ENCODE data around the gene CCNDBP1. TPM values are rescaled to one million over a fixed set of nuclear protein-coding genes. Genes with fewer than 3 reads are reported as not detected.
A peak's percentile ranks its signal among the peaks of the same experiment; 100 is the strongest.

CCNDBP1 gene
- polyA plus RNA-seq, 1 of the 3 experiments (the other 2 are of a cell fraction), result 63.6 TPM

- H3K36me3 ChIP-seq (replicated peaks in 1 of 2; ENCODE audit: control insufficient read depth in 1 of 2, insufficient read depth in 2 of 2, low read length in 1 of 2), result peaks cover 28 to 46% of the 10 kb centered on the region in 2 experiments
- peaks cover 0 to 10% of the 10 kb centered on the region in 2 experiments; a peak in 2 of 4 replicates for H3K4me1 ChIP-seq (ENCODE audit: control insufficient read depth in 1 of 2, insufficient read depth in 2 of 2, low read depth in 1 of 2, low read length in 1 of 2)
- TF ChIP-seq RCOR1 (IDR thresholded peaks at IDR 0.05; ENCODE audit: low read length) (no peak), CTCF (IDR thresholded peaks at IDR 0.05) (peak; percentile 73), USF1 (IDR thresholded peaks at IDR 0.05; ENCODE audit: borderline replicate concordance, low read depth) (no peak), RFX5 (IDR thresholded peaks at IDR 0.05; ENCODE audit: low read length) (no peak), PBX3 (IDR thresholded peaks at IDR 0.05) (no peak), FOXM1 (IDR thresholded peaks at IDR 0.05; ENCODE audit: low read depth) (no peak), EP300 (IDR thresholded peaks at IDR 0.05; ENCODE audit: borderline replicate concordance in 1 of 2, low read depth in 1 of 2, low read length in 1 of 2) (no peak), EZH2phosphoT487 (IDR thresholded peaks at IDR 0.05; ENCODE audit: borderline replicate concordance, low read depth) (no peak), SMC3 (IDR thresholded peaks at IDR 0.05; ENCODE audit: low read depth, low read length) (peak; percentile 63), RAD21 (IDR thresholded peaks at IDR 0.05; ENCODE audit: low read length) (peak; percentile 80), ZBTB33 (IDR thresholded peaks at IDR 0.05; ENCODE audit: borderline replicate concordance, low read depth) (no peak), TEAD4 (IDR thresholded peaks at IDR 0.05; ENCODE audit: borderline replicate concordance, insufficient read depth) (no peak)
- no peaks in the 10 kb centered on the region for H4K20me1 ChIP-seq (ENCODE audit: insufficient read depth)
- WGBS (ENCODE audit: low lambda C conversion rate), result 56% methylated on average over 2 of the region's 2 CpGs
- peak; percentile 51 for DNase-seq
- no peaks in the 10 kb centered on the region for H3K9me2 ChIP-seq
- peaks cover 21% of the 10 kb centered on the region; the same call in 1 of the 2 replicates for H3K79me2 ChIP-seq (ENCODE audit: insufficient read depth)
- POLR2A ChIA-PET, result no interaction called here
- H3K27ac ChIP-seq (ENCODE audit: low read depth in 2 of 2, low read length in 1 of 2), result no peak overlapping the region
- peaks cover 18% of the 10 kb centered on the region for H3F3A ChIP-seq (replicated peaks; ENCODE audit: insufficient read depth)
- no peaks in the 10 kb centered on the region for H3K27me3 ChIP-seq (ENCODE audit: insufficient read depth)
- H3K9ac ChIP-seq, result no peak overlapping the region
- H3K4me3 ChIP-seq (ENCODE audit: low read depth in 2 of 2, low read length in 1 of 2), result no peak overlapping the region
- H3K9me3 ChIP-seq, result no peaks in the 10 kb centered on the region
- H3K4me2 ChIP-seq, result 0 out of 2 replicates have a peak overlapping the region, but pooled peaks have one; percentile 81
- H2AFZ ChIP-seq (ENCODE audit: low read depth), result no peak overlapping the region
- CTCF ChIA-PET, result interaction anchor here (1.2 to 4.1 kb wide), 6 partner anchors 13 to 98 kb away, joined by 4 to 44 read pairs (median 6); no protein-coding TSS in a partner anchor
Measured at GRCh38 chr15:43187544-43188155, 2.4 kb downstream of the CCNDBP1 start.
